Colonic mucosa (tissue), 4 donors: ENCODE data around the gene PSMD11. TPM values are rescaled to one million over a fixed set of nuclear protein-coding genes. Genes with fewer than 3 reads are reported as not detected.

Source experiments
- DNase-seq: peaks from one replicate; pipeline ENCODE4 v3.0.0-alpha.2; 2020
- H3K27ac ChIP-seq: fragments of 200-600 bp; one replicate; pipeline ENCODE4 v1.8.0; 2021
- H3K27me3 ChIP-seq: fragments of 200-600 bp; one replicate; pipeline ENCODE4 v1.8.0; 2021
- H3K36me3 ChIP-seq: fragments of 200-600 bp; one replicate; pipeline ENCODE4 v1.8.0; 2021
- H3K4me1 ChIP-seq: fragments of 200-600 bp; one replicate; pipeline ENCODE4 v1.8.0; 2021; ENCODE audit warnings: mild to moderate bottlenecking
- H3K4me3 ChIP-seq: fragments of 200-600 bp; one replicate; pipeline ENCODE4 v1.8.0; 2021
- H3K9ac ChIP-seq, 2 donors: one replicate each; pipeline ENCODE4 v1.7.0; 2013; ENCODE audit warnings: control low read depth in 2 of 2, low read depth in 2 of 2, low read length in 2 of 2
- H3K9me3 ChIP-seq: fragments of 200-600 bp; one replicate; pipeline ENCODE4 v1.8.0; 2021
- CTCF ChIP-seq: fragments of 200-600 bp; IDR thresholded peaks from one replicate; pipeline ENCODE4 v1.8.0; 2022; ENCODE audit warnings: antibody characterized with exemption, mild to moderate bottlenecking
- intact Hi-C: fragments of 100-400 bp; cut with DNase I; formaldehyde crosslinking; loops from one replicate; pipeline ENCODE4 v1.14.1; 2022
- total RNA-seq, 2 donors: library from RNA; stranded (reverse); fragmentation: NEBNext Ultra II Directional in 1 of 2; extraction: Animal tissue kit (Norgen Biotek cat#: 25700) in 1 of 2; gene quantifications; one replicate each; pipeline ENCODE4 v1.2.1, GENCODE V29; 2021
- donor health status: healthy.
- donor health status: DM: no; HTN: no; CAD: no.
- donor health status: DM: no; HTN: no; CAD: no.

PSMD11 gene
- total RNA-seq, 2 donors from 2014 or later = 81.2 to 117 TPM

DNA sequence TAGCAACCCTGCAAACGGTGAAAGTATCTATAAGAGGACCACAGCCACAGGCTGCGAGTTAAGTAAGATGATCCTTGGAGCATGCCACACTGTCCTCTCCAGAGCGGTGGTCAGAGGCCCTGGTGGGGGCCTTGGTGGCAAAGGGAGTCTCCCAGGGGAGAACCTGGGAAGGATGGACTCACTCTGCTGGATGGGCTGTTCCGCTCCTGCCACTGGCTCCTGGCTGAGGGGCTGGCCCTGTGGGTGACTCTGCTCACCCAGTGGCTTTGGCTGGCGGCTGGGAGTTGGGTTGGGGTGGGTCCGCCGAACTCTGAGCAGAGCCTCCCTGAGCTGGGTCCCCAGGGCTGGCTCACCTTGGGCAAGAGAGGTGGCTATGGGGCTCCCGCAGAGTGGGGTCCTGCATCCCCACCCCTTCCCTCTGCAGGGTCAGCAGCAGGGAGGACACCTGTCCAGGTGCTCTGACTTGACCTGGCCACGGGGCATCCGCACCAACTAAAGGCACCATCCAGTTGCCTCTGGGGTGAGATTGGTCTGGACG is 49.7 kb downstream of the PSMD11 start:
- H3K9me3 ChIP-seq = no peaks in the 10 kb centered on the region
- H3K27ac ChIP-seq = no peak overlapping the region
- no peaks in the 10 kb centered on the region for H3K36me3 ChIP-seq
- no peak overlapping the region for H3K4me3 ChIP-seq
- no peaks in the 10 kb centered on the region for H3K4me1 ChIP-seq
- no peak for DNase-seq
- H3K9ac ChIP-seq = no peak overlapping the region
- no peak for TF ChIP-seq CTCF
- H3K27me3 ChIP-seq = no peaks in the 10 kb centered on the region
- intact Hi-C loops = no loop called here

DNA sequence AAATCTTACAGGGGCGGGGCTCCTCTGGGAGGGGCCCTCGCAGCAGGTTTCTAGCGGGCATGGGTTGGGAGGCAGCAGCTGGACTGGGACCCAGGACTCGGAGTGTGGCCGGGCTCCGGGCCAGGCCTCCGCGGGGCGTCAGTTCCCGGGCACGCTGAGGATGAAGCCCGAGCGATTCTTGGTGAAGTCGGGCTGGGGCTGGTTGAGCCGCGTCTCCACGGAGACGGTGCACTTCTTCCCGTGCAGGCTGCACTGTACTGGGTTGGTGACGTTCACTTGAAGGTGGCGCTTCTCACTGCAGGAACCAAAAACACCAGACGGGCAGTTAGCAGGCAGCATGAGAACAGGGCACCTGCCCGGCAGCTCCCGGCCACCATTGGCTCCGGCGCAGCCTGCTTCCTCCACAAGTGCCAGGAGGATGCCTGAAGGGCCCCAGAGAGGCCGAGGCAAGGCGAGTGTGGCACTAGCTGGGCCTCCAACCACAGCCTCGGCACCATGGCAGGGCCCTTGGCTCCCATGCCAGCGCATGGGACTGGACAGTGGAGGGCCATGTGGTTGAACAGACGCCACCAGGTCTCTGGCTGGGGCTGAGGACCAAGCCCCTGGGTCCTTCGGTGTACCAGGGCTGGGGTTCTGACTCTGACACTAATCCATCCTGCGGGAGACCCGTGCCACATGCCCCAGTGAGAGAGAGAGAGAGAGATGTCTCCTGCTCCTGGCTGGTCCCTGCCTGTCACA is 50.5 kb downstream of the PSMD11 start:
- no peak for DNase-seq
- no peak for TF ChIP-seq CTCF
- Histone ChIP-seq H3K36me3 (no peaks in the 10 kb centered on the region), H3K9me3 (no peaks in the 10 kb centered on the region), H3K27ac (no peak overlapping the region), H3K4me1 (no peaks in the 10 kb centered on the region), H3K4me3 (no peak overlapping the region), H3K9ac (no peak overlapping the region), H3K27me3 (no peaks in the 10 kb centered on the region)
- intact Hi-C loops = no loop called here

DNA sequence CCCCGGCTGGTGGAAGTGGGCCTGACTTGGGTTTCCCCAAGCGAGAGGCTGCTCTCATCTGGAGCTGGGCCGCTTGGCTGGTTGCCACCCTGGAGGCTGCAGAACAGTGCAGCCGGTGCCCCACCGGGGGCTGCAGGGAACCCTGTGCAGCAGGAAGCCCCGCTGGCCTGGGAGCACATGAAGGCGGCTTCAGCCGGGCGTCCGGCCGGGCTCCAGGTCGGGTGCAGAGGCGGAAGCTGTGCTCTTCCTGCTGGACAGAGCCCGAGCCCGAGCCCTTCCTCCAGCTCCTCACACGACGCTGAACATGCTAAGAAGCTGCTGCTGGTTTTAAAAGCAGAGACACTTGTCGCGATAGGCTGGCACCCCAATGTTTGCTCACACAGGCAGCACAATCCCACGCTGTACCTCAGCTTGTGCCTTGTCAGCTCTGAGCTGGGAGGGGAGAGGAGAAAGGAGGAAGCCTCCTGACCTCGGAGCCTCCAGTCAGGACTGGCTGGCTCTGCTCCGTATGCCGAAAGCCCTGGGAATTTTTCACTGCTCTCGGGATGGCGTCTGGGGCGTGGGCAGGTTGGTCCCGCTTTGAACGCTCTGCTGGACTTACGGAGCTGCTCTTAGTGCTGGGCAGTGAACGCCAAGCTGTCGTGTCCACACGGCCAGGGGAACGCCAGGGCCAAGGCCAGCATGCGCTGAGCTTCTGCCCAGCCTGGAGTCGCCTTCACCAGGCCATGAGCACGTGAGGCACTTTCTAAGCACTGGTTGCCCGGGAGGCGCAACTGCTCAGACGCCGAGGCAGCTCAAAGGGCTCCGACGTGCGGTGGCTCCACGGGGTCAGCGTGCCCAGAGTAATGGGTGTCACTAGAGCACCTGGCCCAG is 51.3 kb downstream of the PSMD11 start:
- intact Hi-C loops = no loop called here
- Histone ChIP-seq H3K9ac (no peak overlapping the region), H3K4me3 (no peak overlapping the region), H3K27ac (no peak overlapping the region), H3K9me3 (no peaks in the 10 kb centered on the region), H3K36me3 (no peaks in the 10 kb centered on the region), H3K4me1 (no peaks in the 10 kb centered on the region), H3K27me3 (no peaks in the 10 kb centered on the region)
- TF ChIP-seq CTCF = no peak
- no peak for DNase-seq

DNA sequence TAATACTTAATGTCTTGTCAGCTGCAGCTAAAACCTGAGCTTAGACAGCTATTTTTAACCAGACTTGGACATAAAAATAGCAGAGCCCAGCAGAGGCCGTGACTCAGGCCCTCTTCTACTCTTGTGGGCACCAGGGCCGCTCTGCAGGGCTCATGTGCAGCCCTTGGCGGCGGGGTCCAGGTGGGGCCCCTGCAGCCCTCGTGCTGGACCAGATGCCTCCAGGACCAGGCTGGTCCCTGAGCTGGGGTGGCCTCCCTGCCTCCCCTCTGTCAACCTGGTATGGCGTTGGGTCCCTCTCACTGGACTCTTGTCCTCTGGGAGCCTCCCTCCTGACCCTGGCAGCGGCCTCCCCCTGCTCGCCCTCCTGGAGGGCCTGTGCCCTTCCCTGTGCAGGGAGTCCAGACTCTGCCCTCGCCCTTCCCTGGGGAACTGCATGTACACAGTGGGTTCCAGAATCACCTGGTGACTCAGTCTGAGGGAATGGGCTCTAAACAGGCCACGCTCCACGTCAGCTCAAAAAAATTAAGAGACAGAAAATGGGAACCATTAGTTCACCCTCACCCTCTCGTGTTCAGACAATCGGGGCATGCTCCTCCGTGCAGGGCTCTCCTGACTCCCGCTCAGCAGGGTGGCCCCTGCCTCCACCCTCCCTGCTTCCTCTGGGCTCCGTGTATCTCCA is 52.2 kb downstream of the PSMD11 start:
- no peak for DNase-seq
- Histone ChIP-seq H3K9ac (no peak overlapping the region), H3K9me3 (no peaks in the 10 kb centered on the region), H3K4me3 (no peak overlapping the region), H3K36me3 (no peaks in the 10 kb centered on the region), H3K27me3 (no peaks in the 10 kb centered on the region), H3K4me1 (no peaks in the 10 kb centered on the region), H3K27ac (no peak overlapping the region)
- no peak for TF ChIP-seq CTCF
- intact Hi-C loops = no loop called here
